Adipose tissue (tissue), 3 donors: Measurements from ENCODE around the gene NIT2. TPM values are rescaled to one million over a fixed set of nuclear protein-coding genes. Genes with fewer than 3 reads are reported as not detected.

Source experiments
- polyA plus RNA-seq, 3 donors: library from polyadenylated mRNA; stranded (reverse); fragments of 200-250 nt; gene quantifications; one replicate each; pipeline ENCODE4 v1.2.3, GENCODE V29; 2013
- donor health status: healthy with polysubstance abuse.
- donor health status: Bipolar disorder and iron deficiency.
- donor health status: healthy.

The NIT2 gene
- polyA plus RNA-seq, 3 donors = 15.5 to 49.0 (median 30.1) TPM

Other genes with a start within 250 kb of the NIT2 start
- gene FILIP1L, start 220.3 kb upstream of the NIT2 start, polyA plus RNA-seq = 10 to 100 TPM in 2 of 3 donors, 1 to 10 TPM in 1; 8.4 to 71.3 (median 27.2) TPM
- gene TBC1D23, start 73.8 kb upstream of the NIT2 start, polyA plus RNA-seq = 10 to 100 TPM; 11.1 to 29.0 (median 13.5) TPM
- gene TOMM70, start 66.3 kb downstream of the NIT2 start, polyA plus RNA-seq = 10 to 100 TPM; 17.3 to 27.0 (median 23.5) TPM
- 1 to 10 TPM; 1.2 to 5.1 (median 1.3) TPM for gene LNP1, start 66.8 kb downstream of the NIT2 start, polyA plus RNA-seq
- gene TMEM45A, start 157.9 kb downstream of the NIT2 start, polyA plus RNA-seq = 10 to 100 TPM; 18.1 to 41.6 (median 18.2) TPM